Measurements from ENCODE around the gene SPATA13. TPM values are rescaled to one million over a fixed set of nuclear protein-coding genes. Genes with fewer than 3 reads are reported as not detected.

Gene SPATA13
- total and polyA plus RNA-seq, 11 donors: 5.4 to 20.1 (median 8.6) TPM

GRCh38 chr13:24217601-24218281 lies 57.2 kb downstream of the SPATA13 start:
- peak overlapping the region in 9 of 12 donors; percentile 15 to 49 (median 25) for H3K27ac ChIP-seq
- DNase-seq: no peak
- intact Hi-C loops (cut with DNase I): loop anchor here in 8 of 10 donors (2.0 to 10.0 kb wide), 8 partner anchors 50 to 197 kb away; partner anchors contain the start of gene SPATA13 (in 5 of the 8)
- H3K27me3 ChIP-seq: no peaks in the 10 kb centered on the region
- peaks cover 0 to 53% (median 29%) of the 10 kb centered on the region in 12 donors for H3K4me1 ChIP-seq
- WGBS, 4 donors: 55 to 64% (median 59%) methylated on average over 5 to 6 of the region's 6 CpGs
- H3K4me3 ChIP-seq: no peak overlapping the region
- H3K9me3 ChIP-seq: no peaks in the 10 kb centered on the region
- TF ChIP-seq CTCF (IDR thresholded peaks at IDR 0.05): no peak
- no peak for TF ChIP-seq POLR2A (IDR thresholded peaks at IDR 0.05)
- ATAC-seq: peak in 1 of 4 donors; percentile 14
- H3K36me3 ChIP-seq: peaks cover 0 to under 1% (median 0%) of the 10 kb centered on the region in 9 donors

GRCh38 chr13:24218338-24218737 lies 57.8 kb downstream of the SPATA13 start:
- H3K27me3 ChIP-seq: no peaks in the 10 kb centered on the region
- H3K4me3 ChIP-seq: no peak overlapping the region
- WGBS, 4 donors: 69 to 87% (median 73%) methylated on average over 3 of the region's 3 CpGs
- H3K4me1 ChIP-seq: peaks cover 0 to 54% (median 29%) of the 10 kb centered on the region in 12 donors
- DNase-seq (no peak), ATAC-seq (no peak)
- peak overlapping the region in 8 of 12 donors; percentile 8 to 49 (median 28) for H3K27ac ChIP-seq
- no peaks in the 10 kb centered on the region for H3K9me3 ChIP-seq
- intact Hi-C loops (cut with DNase I): loop anchor here in 8 of 10 donors (2.0 to 10.0 kb wide), 7 partner anchors 51 to 198 kb away; partner anchors contain the start of gene SPATA13 (in 5 of the 8)
- H3K36me3 ChIP-seq: peaks cover 0 to 4% (median 0%) of the 10 kb centered on the region in 9 donors
- TF ChIP-seq POLR2A (IDR thresholded peaks at IDR 0.05) (no peak), CTCF (IDR thresholded peaks at IDR 0.05) (no peak)

- no peak for ATAC-seq
- intact Hi-C loops (cut with DNase I): loop anchor here in 8 of 10 donors (2.0 to 10.0 kb wide), 7 partner anchors 52 to 198 kb away; partner anchors contain the start of gene SPATA13 (in 5 of the 8)
- H3K4me1 ChIP-seq: peaks cover 0 to 60% (median 32%) of the 10 kb centered on the region in 12 donors
Measured at GRCh38 chr13:24218977-24219376, 58.5 kb downstream of the SPATA13 start.

More at GRCh38 chr13:24218977-24219376, 58.5 kb downstream of the SPATA13 start:
- Histone ChIP-seq H3K36me3 (peaks cover 0 to 4% (median 0%) of the 10 kb centered on the region in 9 donors), H3K9me3 (no peaks in the 10 kb centered on the region), H3K4me3 (no peak overlapping the region), H3K27ac (peak overlapping the region in 3 of 12 donors; percentile 20 to 39 (median 34)), H3K27me3 (no peaks in the 10 kb centered on the region)
- 36 to 62% (median 51%) methylated on average over 2 of the region's 2 CpGs for WGBS, 4 donors
- DNase-seq: no peak
- TF ChIP-seq POLR2A (IDR thresholded peaks at IDR 0.05) (no peak), CTCF (IDR thresholded peaks at IDR 0.05) (no peak)
